GM12865 (cell line): Measurements from ENCODE around the gene BHMT2.

Experiments used
- DNase-seq: peaks from one replicate; pipeline ENCODE4 v3.0.0; 2010; ENCODE audit warnings: low read depth
- H3K4me3 ChIP-seq: 2 replicates; pipeline ENCODE4 v1.5.1; 2011; ENCODE audit warnings: mild to moderate bottlenecking, low read depth, low read length, control low read depth
- TF ChIP-seq, protein P1 (sequence below): IDR thresholded peaks from 2 replicates; pipeline ENCODE4 v1.5.1; 2011; ENCODE audit warnings: low read length, control low read depth, low read depth, inconsistent platforms; ENCODE audit not compliant: insufficient read depth; ENCODE audit errors: missing control alignments

Gene BHMT2

DNA sequence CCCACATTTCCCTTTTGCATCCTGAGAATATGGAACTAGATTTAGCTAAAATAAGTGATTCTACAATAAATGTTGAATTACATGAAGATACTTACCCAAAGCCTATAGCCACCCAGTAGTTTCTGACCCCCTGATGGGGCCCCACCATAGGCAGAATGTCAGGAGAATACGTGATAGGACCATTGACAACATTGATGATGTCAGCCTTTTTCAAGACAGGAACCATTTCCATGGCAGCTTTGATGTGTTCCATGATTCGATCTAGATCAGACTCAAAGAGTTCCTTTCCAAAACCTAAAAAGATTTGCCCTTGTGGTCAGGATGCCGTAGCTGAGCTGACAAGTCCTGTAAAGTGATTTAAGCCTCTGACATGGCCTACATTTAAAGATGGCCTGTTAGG lies 27.4 kb upstream of the BHMT2 start:
- H3K4me3 ChIP-seq, result no peak overlapping the region
- DNase-seq, result no peak
- TF ChIP-seq, protein P1, sequence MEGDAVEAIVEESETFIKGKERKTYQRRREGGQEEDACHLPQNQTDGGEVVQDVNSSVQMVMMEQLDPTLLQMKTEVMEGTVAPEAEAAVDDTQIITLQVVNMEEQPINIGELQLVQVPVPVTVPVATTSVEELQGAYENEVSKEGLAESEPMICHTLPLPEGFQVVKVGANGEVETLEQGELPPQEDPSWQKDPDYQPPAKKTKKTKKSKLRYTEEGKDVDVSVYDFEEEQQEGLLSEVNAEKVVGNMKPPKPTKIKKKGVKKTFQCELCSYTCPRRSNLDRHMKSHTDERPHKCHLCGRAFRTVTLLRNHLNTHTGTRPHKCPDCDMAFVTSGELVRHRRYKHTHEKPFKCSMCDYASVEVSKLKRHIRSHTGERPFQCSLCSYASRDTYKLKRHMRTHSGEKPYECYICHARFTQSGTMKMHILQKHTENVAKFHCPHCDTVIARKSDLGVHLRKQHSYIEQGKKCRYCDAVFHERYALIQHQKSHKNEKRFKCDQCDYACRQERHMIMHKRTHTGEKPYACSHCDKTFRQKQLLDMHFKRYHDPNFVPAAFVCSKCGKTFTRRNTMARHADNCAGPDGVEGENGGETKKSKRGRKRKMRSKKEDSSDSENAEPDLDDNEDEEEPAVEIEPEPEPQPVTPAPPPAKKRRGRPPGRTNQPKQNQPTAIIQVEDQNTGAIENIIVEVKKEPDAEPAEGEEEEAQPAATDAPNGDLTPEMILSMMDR, result no peak

DNA sequence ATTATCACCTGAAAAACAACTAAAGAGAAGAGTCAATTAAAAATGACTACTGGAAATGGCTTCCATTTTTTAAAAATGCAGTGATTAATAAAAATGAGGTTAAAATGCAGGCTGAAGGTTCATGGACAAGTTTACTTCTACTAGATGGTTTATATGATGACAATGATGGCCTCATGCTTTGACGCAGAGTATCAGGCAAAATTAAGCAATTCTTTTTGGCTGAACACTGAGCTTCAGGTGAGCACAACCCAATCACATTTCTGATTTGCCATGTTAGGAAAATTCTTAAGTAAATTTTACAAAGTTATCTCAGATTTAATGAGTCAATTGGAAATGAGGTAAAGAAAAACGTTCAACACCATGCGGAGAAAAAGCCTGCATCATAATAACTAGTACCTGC lies 22.4 kb upstream of the BHMT2 start:
- no peak for DNase-seq
- H3K4me3 ChIP-seq, result no peak overlapping the region
- TF ChIP-seq, protein P1, result no peak

DNA sequence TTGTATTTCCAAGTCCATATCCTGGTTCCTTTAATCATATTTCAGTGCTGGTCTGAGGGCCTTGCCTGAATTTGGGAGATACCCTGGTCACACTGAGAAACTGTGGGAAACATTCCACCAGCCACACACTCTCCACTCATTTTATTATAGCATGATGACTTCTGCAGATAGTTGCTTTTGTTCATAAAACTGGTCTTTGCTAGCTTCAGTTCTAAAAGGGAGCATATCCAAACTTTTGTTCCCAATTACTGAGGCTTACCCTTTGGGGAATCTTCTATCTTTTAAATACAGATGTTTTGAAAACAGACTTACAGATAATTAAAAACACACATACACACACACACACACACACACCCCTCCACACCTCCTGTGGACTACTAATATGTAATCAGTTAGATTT lies 21.1 kb upstream of the BHMT2 start:
- H3K4me3 ChIP-seq, result no peak overlapping the region
- DNase-seq, result no peak
- TF ChIP-seq, protein P1, result no peak

DNA sequence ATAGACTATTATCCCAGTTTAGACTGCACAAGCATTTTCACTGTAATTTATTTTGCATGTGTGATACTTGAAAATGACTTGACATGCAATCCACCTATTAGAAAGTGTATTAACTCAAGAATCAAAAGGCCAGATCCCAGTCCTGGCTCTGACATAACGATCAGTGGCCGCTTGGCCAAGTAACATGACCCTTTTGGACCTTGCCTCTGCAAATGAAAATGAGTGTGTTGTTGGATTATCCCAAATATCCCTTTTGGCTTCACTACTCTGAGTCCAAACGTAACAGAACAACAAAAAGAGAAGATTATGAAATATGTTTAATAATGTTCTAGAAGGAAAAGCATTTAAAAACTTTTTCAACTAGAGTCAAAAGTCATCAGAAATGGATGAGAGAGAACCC lies 19.1 kb upstream of the BHMT2 start:
- H3K4me3 ChIP-seq, result no peak overlapping the region
- no peak for DNase-seq
- TF ChIP-seq, protein P1, result no peak

DNA sequence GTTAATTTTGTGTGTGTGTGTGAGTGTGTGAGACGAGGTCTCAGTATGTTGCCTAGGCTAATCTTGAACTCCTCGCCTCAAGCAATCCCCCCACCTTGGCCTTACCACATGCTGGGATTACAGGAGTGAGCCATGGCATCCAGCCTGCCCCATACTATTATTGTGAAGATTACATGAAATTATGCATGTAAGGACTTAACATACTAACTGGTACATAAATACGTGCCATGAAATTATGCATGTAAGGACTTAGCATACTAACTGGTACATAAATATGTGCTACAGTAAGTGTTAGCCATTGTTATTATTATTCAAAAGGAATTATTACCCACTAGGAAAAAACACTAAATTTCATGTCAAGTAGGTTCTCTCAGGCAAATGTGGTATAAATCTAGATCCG lies 16.2 kb upstream of the BHMT2 start:
- no peak overlapping the region for H3K4me3 ChIP-seq
- no peak for DNase-seq
- TF ChIP-seq, protein P1, result no peak

DNA sequence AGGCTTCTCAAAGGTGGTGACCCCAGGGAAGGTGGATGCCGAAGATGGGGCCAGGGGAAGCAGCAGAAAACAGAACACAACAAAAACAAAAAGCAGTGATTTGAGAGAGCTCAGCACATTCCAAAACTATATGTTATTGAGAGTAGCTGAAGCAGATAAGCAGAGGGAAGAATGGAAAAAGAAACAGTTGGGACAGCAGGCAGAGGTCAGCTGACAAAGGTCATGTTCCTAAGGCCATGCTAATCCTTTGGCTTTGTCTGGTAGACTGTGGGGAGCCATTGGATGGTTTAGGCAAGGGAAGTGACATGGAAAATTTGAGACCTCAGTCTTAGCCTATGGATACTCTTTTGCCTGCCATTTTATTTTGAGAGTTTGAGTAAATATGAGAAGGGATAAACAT lies 14.6 kb upstream of the BHMT2 start:
- no peak overlapping the region for H3K4me3 ChIP-seq
- TF ChIP-seq, protein P1, result no peak
- no peak for DNase-seq

DNA sequence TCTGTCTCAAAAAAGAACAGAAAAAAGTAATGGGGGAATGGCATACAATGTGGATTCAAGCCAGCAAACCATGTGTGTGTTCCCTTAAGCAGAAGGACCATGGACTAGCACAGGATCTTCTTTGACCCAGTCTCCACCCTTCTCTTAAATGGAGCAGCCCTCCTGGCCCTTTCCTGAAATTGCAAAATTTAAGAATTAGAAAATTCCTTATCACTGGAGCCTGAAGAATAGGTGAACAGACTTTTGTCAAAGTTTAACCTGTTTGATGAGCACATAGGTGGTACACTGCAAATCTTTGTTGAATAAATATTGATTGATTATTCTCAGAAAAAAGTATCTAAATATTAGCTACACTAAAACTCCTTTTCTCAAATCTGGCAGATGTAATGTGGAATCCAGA lies 12.7 kb upstream of the BHMT2 start:
- TF ChIP-seq, protein P1, result no peak
- DNase-seq, result no peak
- no peak overlapping the region for H3K4me3 ChIP-seq
